ENCODE results near the gene MYH11. TPM values are rescaled to one million over a fixed set of nuclear protein-coding genes. Genes with fewer than 3 reads are reported as not detected.

The MYH11 gene
- total RNA-seq, 1 experiment from 2014 or later = not detected

DNA sequence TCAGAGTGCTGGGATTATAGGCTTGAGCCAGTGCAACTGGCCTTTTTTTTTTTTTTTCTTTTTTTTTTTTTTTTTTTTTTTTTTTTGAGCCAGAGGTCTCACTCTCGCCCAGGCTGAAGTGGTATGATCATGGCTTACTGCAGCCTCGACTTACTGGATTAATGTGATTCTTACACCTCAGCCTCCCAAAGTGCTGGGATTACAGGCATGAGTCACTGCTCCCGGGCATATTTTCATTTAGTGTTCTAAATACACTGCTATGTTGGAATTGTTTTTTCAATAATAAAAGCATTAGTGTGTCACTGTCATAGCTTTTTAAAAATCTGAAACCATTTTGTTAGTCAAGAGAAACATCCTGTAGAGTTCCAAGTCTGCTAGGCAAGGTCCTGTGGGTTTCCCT is 166.5 kb downstream of the MYH11 start:
- Mint-ChIP-seq H3K27me3 (ENCODE audit: insufficient read depth, unreplicated experiment) (no peaks in the 10 kb centered on the region), H3K4me1 (ENCODE audit: insufficient read depth, unreplicated experiment) (peaks cover 6% of the 10 kb centered on the region), H3K36me3 (ENCODE audit: insufficient read depth, unreplicated experiment) (peaks cover 98% of the 10 kb centered on the region), H3K9me3 (ENCODE audit: unreplicated experiment) (no peaks in the 10 kb centered on the region), H3K27ac (ENCODE audit: low read depth, unreplicated experiment) (peak overlapping the region; percentile 39), H3K4me3 (ENCODE audit: unreplicated experiment) (no peak overlapping the region)
- DNase-seq (ENCODE audit: unreplicated experiment) = peak; percentile 11
- BruUV-seq (replicated peaks) = no TSS peak
- intact Hi-C loops (cut with micrococcal nuclease) = no loop called here
- POLR2A ChIA-PET = interaction anchor here (1.6 to 2.7 kb wide), 2 partner anchors 47 to 48 kb away, joined by 3 to 10 read pairs; partner anchors contain the start of gene MARF1
- TF ChIP-seq, protein P1, sequence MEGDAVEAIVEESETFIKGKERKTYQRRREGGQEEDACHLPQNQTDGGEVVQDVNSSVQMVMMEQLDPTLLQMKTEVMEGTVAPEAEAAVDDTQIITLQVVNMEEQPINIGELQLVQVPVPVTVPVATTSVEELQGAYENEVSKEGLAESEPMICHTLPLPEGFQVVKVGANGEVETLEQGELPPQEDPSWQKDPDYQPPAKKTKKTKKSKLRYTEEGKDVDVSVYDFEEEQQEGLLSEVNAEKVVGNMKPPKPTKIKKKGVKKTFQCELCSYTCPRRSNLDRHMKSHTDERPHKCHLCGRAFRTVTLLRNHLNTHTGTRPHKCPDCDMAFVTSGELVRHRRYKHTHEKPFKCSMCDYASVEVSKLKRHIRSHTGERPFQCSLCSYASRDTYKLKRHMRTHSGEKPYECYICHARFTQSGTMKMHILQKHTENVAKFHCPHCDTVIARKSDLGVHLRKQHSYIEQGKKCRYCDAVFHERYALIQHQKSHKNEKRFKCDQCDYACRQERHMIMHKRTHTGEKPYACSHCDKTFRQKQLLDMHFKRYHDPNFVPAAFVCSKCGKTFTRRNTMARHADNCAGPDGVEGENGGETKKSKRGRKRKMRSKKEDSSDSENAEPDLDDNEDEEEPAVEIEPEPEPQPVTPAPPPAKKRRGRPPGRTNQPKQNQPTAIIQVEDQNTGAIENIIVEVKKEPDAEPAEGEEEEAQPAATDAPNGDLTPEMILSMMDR (IDR thresholded peaks at IDR 0.05; ENCODE audit: unreplicated experiment) = no peak
- CTCF ChIA-PET = interaction anchor here (1.3 to 1.4 kb wide), 2 partner anchors 10 to 14 kb away, joined by 3 to 6 read pairs; no protein-coding TSS in a partner anchor

DNA sequence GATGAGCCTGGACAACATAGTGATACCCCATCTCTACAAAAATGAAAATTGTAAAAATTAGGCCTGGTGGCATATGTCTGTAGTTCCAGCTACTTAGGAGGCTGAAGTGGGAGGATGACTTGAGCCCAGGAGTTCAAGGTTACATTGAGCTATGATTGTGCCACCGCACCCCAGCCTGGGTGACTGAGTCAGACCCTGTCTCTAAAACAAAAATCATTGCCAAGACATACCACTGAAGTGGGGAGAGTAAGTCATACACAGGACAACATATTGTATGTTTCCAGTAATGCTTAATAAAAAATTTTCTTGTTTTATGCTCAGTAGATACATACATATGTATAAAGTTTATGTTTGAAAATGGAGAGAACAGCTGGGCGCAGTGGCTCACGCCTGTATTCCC is 167.5 kb downstream of the MYH11 start:
- H3K27ac Mint-ChIP-seq (ENCODE audit: low read depth, unreplicated experiment) = peak overlapping the region; percentile 59
- no peaks in the 10 kb centered on the region for H3K9me3 Mint-ChIP-seq (ENCODE audit: unreplicated experiment)
- no peaks in the 10 kb centered on the region for H3K27me3 Mint-ChIP-seq (ENCODE audit: insufficient read depth, unreplicated experiment)
- ChIA-PET CTCF (interaction anchor here (1.3 to 1.4 kb wide), 2 partner anchors 11 to 15 kb away, joined by 3 to 6 read pairs; no protein-coding TSS in a partner anchor), POLR2A (interaction anchor here (1.6 to 2.7 kb wide), 2 partner anchors 46 to 47 kb away, joined by 3 to 10 read pairs; partner anchors contain the start of gene MARF1)
- H3K4me1 Mint-ChIP-seq (ENCODE audit: insufficient read depth, unreplicated experiment) = peaks cover 6% of the 10 kb centered on the region
- intact Hi-C loops (cut with micrococcal nuclease) = no loop called here
- TF ChIP-seq, protein P1 (IDR thresholded peaks at IDR 0.05; ENCODE audit: unreplicated experiment) = no peak
- DNase-seq (ENCODE audit: unreplicated experiment) = no peak
- no TSS peak for BruUV-seq (replicated peaks)
- H3K36me3 Mint-ChIP-seq (ENCODE audit: insufficient read depth, unreplicated experiment) = peaks cover 98% of the 10 kb centered on the region
- no peak overlapping the region for H3K4me3 Mint-ChIP-seq (ENCODE audit: unreplicated experiment)

DNA sequence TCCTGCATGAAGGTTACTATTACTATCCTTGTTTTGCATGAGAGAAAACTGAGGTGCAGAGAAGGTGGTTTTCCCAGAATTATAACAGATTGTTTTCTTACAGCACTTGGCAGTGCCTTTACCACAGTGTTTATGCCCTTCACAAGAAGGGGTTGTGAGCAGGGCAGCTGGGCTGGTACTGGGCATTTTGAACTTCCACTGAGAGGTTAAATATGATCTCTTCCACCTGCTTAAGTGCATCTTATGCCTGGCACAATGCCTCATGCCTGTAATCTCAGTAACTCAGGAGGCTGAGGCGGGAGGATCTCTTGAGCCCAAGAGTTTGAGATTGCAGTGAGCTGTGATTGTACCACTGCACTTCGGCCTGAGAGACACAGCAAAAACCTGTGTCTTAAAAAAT is 170.5 kb downstream of the MYH11 start:
- no peak for DNase-seq (ENCODE audit: unreplicated experiment)
- BruUV-seq (replicated peaks) = no TSS peak
- ChIA-PET POLR2A (interaction anchor here (0.9 kb wide), 1 partner anchor 43 kb away, joined by 3 read pairs; the partner anchor contains the start of gene MARF1), CTCF (interaction anchor here (0.6 to 5.6 kb wide), 4 partner anchors 18 to 727 kb away, joined by 3 to 32 read pairs (median 4); no protein-coding TSS in a partner anchor)
- intact Hi-C loops (cut with micrococcal nuclease) = no loop called here
- Mint-ChIP-seq H3K9me3 (ENCODE audit: unreplicated experiment) (no peaks in the 10 kb centered on the region), H3K27me3 (ENCODE audit: insufficient read depth, unreplicated experiment) (no peaks in the 10 kb centered on the region), H3K36me3 (ENCODE audit: insufficient read depth, unreplicated experiment) (peaks cover 86% of the 10 kb centered on the region), H3K4me3 (ENCODE audit: unreplicated experiment) (no peak overlapping the region), H3K27ac (ENCODE audit: low read depth, unreplicated experiment) (no peak overlapping the region), H3K4me1 (ENCODE audit: insufficient read depth, unreplicated experiment) (peaks cover 6% of the 10 kb centered on the region)
- TF ChIP-seq, protein P1 (IDR thresholded peaks at IDR 0.05; ENCODE audit: unreplicated experiment) = no peak

DNA sequence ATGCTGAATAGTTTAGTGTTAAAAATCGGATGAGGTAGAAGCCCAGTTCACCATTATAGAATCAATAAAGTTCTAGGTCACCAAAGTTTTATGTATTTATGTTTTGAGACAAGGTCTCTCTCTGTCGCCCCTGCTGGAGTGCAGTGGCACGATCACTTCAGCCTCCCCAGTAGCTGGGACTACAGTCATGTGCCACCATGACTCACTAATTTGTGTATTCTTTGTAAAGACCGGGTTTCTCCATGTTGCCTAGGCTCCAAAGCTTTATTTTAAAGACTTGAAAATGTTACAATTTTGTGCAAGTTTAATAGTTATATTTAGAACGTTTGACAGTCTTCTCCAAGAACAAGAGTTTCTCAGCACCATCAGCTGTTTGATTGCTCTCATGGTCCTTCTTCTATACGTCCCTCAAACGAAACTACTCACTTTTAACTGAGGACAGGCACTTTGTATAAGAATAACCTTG is 174.7 kb downstream of the MYH11 start:
- peak; percentile 82 for DNase-seq (ENCODE audit: unreplicated experiment)
- H3K4me1 Mint-ChIP-seq (ENCODE audit: insufficient read depth, unreplicated experiment) = no peaks in the 10 kb centered on the region
- H3K4me3 Mint-ChIP-seq (ENCODE audit: unreplicated experiment) = no peak overlapping the region
- TF ChIP-seq, protein P1 (IDR thresholded peaks at IDR 0.05; ENCODE audit: unreplicated experiment) = peak; percentile 44
- ChIA-PET CTCF (interaction anchor here (0.6 to 3.0 kb wide), 11 partner anchors 10 to 1357 kb away, joined by 3 to 18 read pairs (median 4); no protein-coding TSS in a partner anchor), POLR2A (interaction anchor here (0.5 to 6.0 kb wide), 7 partner anchors 10 to 38 kb away, joined by 3 to 80 read pairs (median 8); partner anchors contain the start of genes MARF1 and NDE1)
- no peaks in the 10 kb centered on the region for H3K9me3 Mint-ChIP-seq (ENCODE audit: unreplicated experiment)
- no peak overlapping the region for H3K27ac Mint-ChIP-seq (ENCODE audit: low read depth, unreplicated experiment)
- H3K27me3 Mint-ChIP-seq (ENCODE audit: insufficient read depth, unreplicated experiment) = no peaks in the 10 kb centered on the region
- peaks cover 82% of the 10 kb centered on the region for H3K36me3 Mint-ChIP-seq (ENCODE audit: insufficient read depth, unreplicated experiment)
- intact Hi-C loops (cut with micrococcal nuclease) = loop anchor here (1.0 kb wide), 1 partner anchor 40 kb away; no protein-coding TSS in a partner anchor
- no TSS peak for BruUV-seq (replicated peaks)
